ENCODE data around the gene NOL12. TPM values are rescaled to one million over a fixed set of nuclear protein-coding genes. Genes with fewer than 3 reads are reported as not detected.

NOL12 gene
- total RNA-seq, 1 experiment from 2014 or later, result 32.9 TPM

DNA sequence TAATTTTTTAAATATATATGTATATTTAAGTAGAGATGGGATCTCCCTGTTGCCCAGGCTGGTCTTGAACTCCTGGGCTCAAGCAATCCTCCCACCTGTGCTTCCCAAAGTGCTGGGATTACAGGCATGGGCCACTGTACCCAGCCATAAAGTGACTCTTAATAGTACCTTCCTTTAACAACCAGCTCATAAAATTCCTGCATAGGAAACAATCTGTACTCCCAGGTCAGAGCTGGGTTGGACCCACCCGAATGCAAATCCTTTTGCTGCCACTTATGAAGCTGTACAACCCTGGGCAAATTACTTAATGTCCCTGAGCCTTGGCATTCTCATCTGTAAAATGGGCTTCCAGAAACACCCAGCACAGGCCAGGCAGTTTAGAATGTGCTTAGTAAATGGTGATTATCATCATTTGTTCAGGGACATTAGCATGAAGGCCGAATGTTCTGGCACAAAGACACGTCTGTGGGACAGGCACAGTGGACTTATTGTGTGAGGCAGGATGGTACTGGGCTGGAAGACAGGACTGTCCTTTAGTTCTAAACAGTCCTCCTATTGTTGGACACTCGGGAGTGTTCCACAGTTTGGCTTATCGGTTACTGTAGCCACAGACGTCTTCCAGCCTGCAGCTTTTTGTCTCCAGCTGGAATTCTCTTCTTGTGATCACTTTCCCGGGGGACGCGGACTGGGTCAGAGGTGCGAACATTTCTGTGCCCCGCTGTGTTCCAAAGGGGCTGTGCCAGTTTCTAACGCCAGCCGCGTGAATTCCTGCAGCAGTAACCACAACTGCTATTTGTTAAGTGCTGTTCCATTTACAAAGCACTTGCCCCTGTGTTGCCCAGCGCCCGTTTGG lies 21.7 kb upstream of the NOL12 start:
- ATAC-seq, result no peak
- H3K79me2 ChIP-seq (ENCODE audit: low read length), result peaks cover 57% of the 10 kb centered on the region
- H3F3A ChIP-seq (ENCODE audit: low read length, unreplicated experiment), result no peaks in the 10 kb centered on the region
- ChIA-PET CTCF (no interaction called here), POLR2A (ENCODE audit: unreplicated experiment) (no interaction called here)
- no peak overlapping the region for H3K4me3 ChIP-seq (ENCODE audit: low read length)
- H3K9ac ChIP-seq (ENCODE audit: low read length), result no peak overlapping the region
- H2AFZ ChIP-seq (ENCODE audit: low read length), result no peak overlapping the region
- H3K36me3 ChIP-seq (ENCODE audit: low read depth, low read length), result no peaks in the 10 kb centered on the region; the same call in 1 of the 2 replicates
- DNase-seq, result no peak
- no peak overlapping the region for H3K27ac ChIP-seq (ENCODE audit: low read length)
- TF ChIP-seq EZH2phosphoT487 (IDR thresholded peaks at IDR 0.05; ENCODE audit: borderline replicate concordance, low read length) (no peak), EZH2 (IDR thresholded peaks at IDR 0.05; ENCODE audit: low read length, unreplicated experiment) (no peak)
- TF ChIP-seq, protein P1, sequence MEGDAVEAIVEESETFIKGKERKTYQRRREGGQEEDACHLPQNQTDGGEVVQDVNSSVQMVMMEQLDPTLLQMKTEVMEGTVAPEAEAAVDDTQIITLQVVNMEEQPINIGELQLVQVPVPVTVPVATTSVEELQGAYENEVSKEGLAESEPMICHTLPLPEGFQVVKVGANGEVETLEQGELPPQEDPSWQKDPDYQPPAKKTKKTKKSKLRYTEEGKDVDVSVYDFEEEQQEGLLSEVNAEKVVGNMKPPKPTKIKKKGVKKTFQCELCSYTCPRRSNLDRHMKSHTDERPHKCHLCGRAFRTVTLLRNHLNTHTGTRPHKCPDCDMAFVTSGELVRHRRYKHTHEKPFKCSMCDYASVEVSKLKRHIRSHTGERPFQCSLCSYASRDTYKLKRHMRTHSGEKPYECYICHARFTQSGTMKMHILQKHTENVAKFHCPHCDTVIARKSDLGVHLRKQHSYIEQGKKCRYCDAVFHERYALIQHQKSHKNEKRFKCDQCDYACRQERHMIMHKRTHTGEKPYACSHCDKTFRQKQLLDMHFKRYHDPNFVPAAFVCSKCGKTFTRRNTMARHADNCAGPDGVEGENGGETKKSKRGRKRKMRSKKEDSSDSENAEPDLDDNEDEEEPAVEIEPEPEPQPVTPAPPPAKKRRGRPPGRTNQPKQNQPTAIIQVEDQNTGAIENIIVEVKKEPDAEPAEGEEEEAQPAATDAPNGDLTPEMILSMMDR (conservative IDR thresholded peaks at IDR 0.05; ENCODE audit: low read depth, low read length), result no peak
- H3K4me1 ChIP-seq (ENCODE audit: insufficient read depth, low read length), result peaks cover 19% of the 10 kb centered on the region
- peaks cover 18% of the 10 kb centered on the region for H4K20me1 ChIP-seq (ENCODE audit: low read length)
- intact Hi-C loops (cut with micrococcal nuclease), result no loop called here
- no peaks in the 10 kb centered on the region for H3K9me3 ChIP-seq (ENCODE audit: low read length)
- H3K4me2 ChIP-seq (ENCODE audit: low read length), result no peak overlapping the region
- BruUV-seq (replicated peaks), result no TSS peak
- no peaks in the 10 kb centered on the region for H3K27me3 ChIP-seq (ENCODE audit: low read length)
- H3K9me2 ChIP-seq (replicated peaks; ENCODE audit: low read length), result no peaks in the 10 kb centered on the region

DNA sequence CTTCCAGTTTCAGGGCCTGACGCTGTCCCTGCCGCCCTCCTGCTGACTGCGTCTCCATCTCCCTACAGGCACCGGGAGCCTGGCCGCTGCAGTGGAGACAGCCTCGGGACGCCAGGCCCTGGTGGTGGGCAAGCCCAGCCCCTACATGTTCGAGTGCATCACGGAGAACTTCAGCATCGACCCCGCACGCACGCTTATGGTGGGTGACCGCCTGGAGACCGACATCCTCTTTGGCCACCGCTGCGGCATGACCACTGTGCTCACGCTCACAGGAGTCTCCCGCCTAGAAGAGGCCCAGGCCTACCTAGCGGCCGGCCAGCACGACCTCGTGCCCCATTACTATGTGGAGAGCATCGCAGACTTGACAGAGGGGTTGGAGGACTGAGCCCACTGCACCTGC lies 20.7 kb upstream of the NOL12 start:
- DNase-seq (no peak), ATAC-seq (no peak)
- no peak overlapping the region for H3K4me3 ChIP-seq (ENCODE audit: low read length)
- no TSS peak for BruUV-seq (replicated peaks)
- H3K27me3 ChIP-seq (ENCODE audit: low read length), result no peaks in the 10 kb centered on the region
- H4K20me1 ChIP-seq (ENCODE audit: low read length), result peaks cover 8% of the 10 kb centered on the region
- POLR2A ChIA-PET (ENCODE audit: unreplicated experiment), result no interaction called here
- H3K4me1 ChIP-seq (ENCODE audit: insufficient read depth, low read length), result peaks cover 11% of the 10 kb centered on the region
- H3K9me2 ChIP-seq (replicated peaks; ENCODE audit: low read length), result no peaks in the 10 kb centered on the region
- H3K27ac ChIP-seq (ENCODE audit: low read length), result no peak overlapping the region
- H3K79me2 ChIP-seq (ENCODE audit: low read length), result peaks cover 47% of the 10 kb centered on the region
- H3K4me2 ChIP-seq (ENCODE audit: low read length), result no peak overlapping the region
- H3K36me3 ChIP-seq (ENCODE audit: low read depth, low read length), result no peaks in the 10 kb centered on the region; the same call in 1 of the 2 replicates
- CTCF ChIA-PET, result no interaction called here
- no peak overlapping the region for H3K9ac ChIP-seq (ENCODE audit: low read length)
- no peaks in the 10 kb centered on the region for H3F3A ChIP-seq (ENCODE audit: low read length, unreplicated experiment)
- H3K9me3 ChIP-seq (ENCODE audit: low read length), result no peaks in the 10 kb centered on the region
- TF ChIP-seq, protein P1 (conservative IDR thresholded peaks at IDR 0.05; ENCODE audit: low read depth, low read length), result no peak
- no peak overlapping the region for H2AFZ ChIP-seq (ENCODE audit: low read length)
- intact Hi-C loops (cut with micrococcal nuclease), result no loop called here

DNA sequence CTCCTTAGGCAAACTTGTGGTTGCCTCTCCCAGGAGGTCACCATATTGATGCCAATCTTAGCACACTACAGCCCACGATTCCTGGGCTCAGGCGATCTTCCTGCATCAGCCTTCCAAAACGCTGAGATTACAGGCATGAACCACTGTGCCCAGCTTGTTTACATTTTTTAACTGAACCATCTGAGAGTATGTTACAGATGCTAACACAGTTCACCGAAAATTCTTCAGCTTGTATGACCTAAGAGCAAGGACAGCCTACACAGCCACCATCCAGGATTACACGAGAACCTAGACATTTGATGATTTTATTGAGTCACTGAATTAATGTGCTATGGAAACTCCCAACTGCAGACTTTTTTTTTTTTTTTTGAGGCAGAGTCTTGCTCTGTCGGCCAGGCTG lies 16.6 kb upstream of the NOL12 start:
- Histone ChIP-seq H3K4me3 (ENCODE audit: low read length) (no peak overlapping the region), H3K36me3 (ENCODE audit: low read depth, low read length) (no peaks in the 10 kb centered on the region; the same call in 1 of the 2 replicates), H3K79me2 (ENCODE audit: low read length) (peaks cover 13% of the 10 kb centered on the region), H2AFZ (ENCODE audit: low read length) (no peak overlapping the region), H3K4me1 (ENCODE audit: insufficient read depth, low read length) (no peaks in the 10 kb centered on the region), H3F3A (ENCODE audit: low read length, unreplicated experiment) (no peaks in the 10 kb centered on the region), H3K27me3 (ENCODE audit: low read length) (no peaks in the 10 kb centered on the region), H3K9me3 (ENCODE audit: low read length) (no peaks in the 10 kb centered on the region), H4K20me1 (ENCODE audit: low read length) (no peaks in the 10 kb centered on the region), H3K9me2 (replicated peaks; ENCODE audit: low read length) (no peaks in the 10 kb centered on the region), H3K4me2 (ENCODE audit: low read length) (no peak overlapping the region), H3K27ac (ENCODE audit: low read length) (no peak overlapping the region), H3K9ac (ENCODE audit: low read length) (no peak overlapping the region)
- no TSS peak for BruUV-seq (replicated peaks)
- ChIA-PET CTCF (no interaction called here), POLR2A (ENCODE audit: unreplicated experiment) (no interaction called here)
- TF ChIP-seq EZH2 (IDR thresholded peaks at IDR 0.05; ENCODE audit: low read length, unreplicated experiment), result no peak
- TF ChIP-seq, protein P1 (conservative IDR thresholded peaks at IDR 0.05; ENCODE audit: low read depth, low read length), result no peak
- no peak for TF ChIP-seq EZH2phosphoT487 (IDR thresholded peaks at IDR 0.05; ENCODE audit: borderline replicate concordance, low read length)
- DNase-seq, result no peak
- no peak for ATAC-seq
- intact Hi-C loops (cut with micrococcal nuclease), result no loop called here

Measured in PC-3 (cell line).